IMR-90 (cell line): ENCODE data around the gene EPM2AIP1. TPM values are rescaled to one million over a fixed set of nuclear protein-coding genes. Genes with fewer than 3 reads are reported as not detected.

Source experiments
- ATAC-seq: fragments of 200-7000 bp; cut with Tn5 transposase; 2 replicates; pipeline ENCODE4 v1.9.1; 2020; ENCODE audit warnings: low read depth, mild to moderate bottlenecking, moderate library complexity
- BruUV-seq: library from RNA; stranded (reverse); fragments of 400-500 nt; replicated peaks from 2 replicates; lab custom pipeline; 2021; lab: Mats Ljungman, UMichigan
- CTCF ChIA-PET: fragments of 300-600 bp; formaldehyde crosslinking; extraction: SDS; loops from one replicate; lab custom pipeline; 2021; ENCODE audit warnings: antibody characterized with exemption; lab: Yijun Ruan, JAX
- POLR2A ChIA-PET: fragments of 300-600 bp; sonication (Branson Sonifier 250); formaldehyde crosslinking; loops from one replicate; lab custom pipeline; 2022; ENCODE audit warnings: antibody characterized with exemption; ENCODE audit not compliant: unreplicated experiment; lab: Charles Lee
- DNase-seq: peaks from one replicate; pipeline ENCODE4 v3.0.0; 2013
- H2AFZ ChIP-seq: replicated peaks from 2 replicates; pipeline ENCODE3; 2013; ENCODE audit warnings: low read length, mild to moderate bottlenecking; ENCODE audit not compliant: poor library complexity
- H2AK5ac ChIP-seq: 2 replicates; pipeline ENCODE4 v1.6.1; 2013; ENCODE audit warnings: low read depth, low read length, inconsistent platforms
- H2AK9ac ChIP-seq: replicated peaks from 2 replicates; pipeline ENCODE3; 2013; ENCODE audit warnings: mild to moderate bottlenecking, low read depth, low read length, moderate library complexity; ENCODE audit not compliant: poor library complexity
- H2BK120ac ChIP-seq: 2 replicates; pipeline ENCODE4 v1.6.1; 2013; ENCODE audit warnings: low read depth, low read length, inconsistent platforms
- H2BK15ac ChIP-seq: 3 replicates; pipeline ENCODE4 v1.6.1; 2013; ENCODE audit warnings: low read depth, low read length, inconsistent platforms
- H2BK20ac ChIP-seq: 2 replicates; pipeline ENCODE4 v1.6.1; 2013; ENCODE audit warnings: low read depth, mild to moderate bottlenecking, inconsistent platforms, low read length, moderate library complexity
- H2BK5ac ChIP-seq: 2 replicates; pipeline ENCODE4 v1.6.1; 2013; ENCODE audit warnings: mild to moderate bottlenecking, low read depth, low read length, inconsistent platforms; ENCODE audit not compliant: poor library complexity, severe bottlenecking
- H3K14ac ChIP-seq: replicated peaks from 2 replicates; pipeline ENCODE4 v1.6.1; 2013; ENCODE audit warnings: low read depth, low read length, inconsistent platforms
- H3K18ac ChIP-seq: 2 replicates; pipeline ENCODE4 v1.6.1; 2013; ENCODE audit warnings: low read depth, low read length, control low read depth
- H3K23ac ChIP-seq: 2 replicates; pipeline ENCODE4 v1.6.1; 2013; ENCODE audit warnings: low read depth, low read length, inconsistent platforms
- H3K27ac ChIP-seq: 2 replicates; pipeline ENCODE4 v1.5.1; 2013; ENCODE audit warnings: mild to moderate bottlenecking, control low read depth, low read length; ENCODE audit not compliant: insufficient read depth
- H3K27me3 ChIP-seq: 2 replicates; pipeline ENCODE4 v1.6.1; 2013; ENCODE audit warnings: low read length; ENCODE audit not compliant: control insufficient read depth, insufficient read depth
- H3K36me3 ChIP-seq: 2 replicates; pipeline ENCODE4 v1.6.1; 2013; ENCODE audit warnings: low read length, mixed read lengths; ENCODE audit not compliant: control insufficient read depth, insufficient read depth
- H3K4ac ChIP-seq: 2 replicates; pipeline ENCODE4 v1.6.1; 2013; ENCODE audit warnings: low read depth, low read length, inconsistent platforms
- H3K4me1 ChIP-seq: 2 replicates; pipeline ENCODE4 v1.6.1; 2013; ENCODE audit warnings: low read length, mixed read lengths; ENCODE audit not compliant: control insufficient read depth, insufficient read depth
- H3K4me2 ChIP-seq: 2 replicates; pipeline ENCODE4 v1.6.1; 2013; ENCODE audit warnings: low read depth, mild to moderate bottlenecking, control low read depth, low read length, moderate library complexity
- H3K4me3 ChIP-seq: 2 replicates; pipeline ENCODE4 v1.5.1; 2013; ENCODE audit warnings: low read depth, mild to moderate bottlenecking, control low read depth, low read length, moderate library complexity; ENCODE audit not compliant: insufficient read depth
- H3K56ac ChIP-seq: 2 replicates; pipeline ENCODE4 v1.6.1; 2013; ENCODE audit warnings: low read length, inconsistent platforms; ENCODE audit not compliant: insufficient read depth; ENCODE audit errors: extremely low read depth
- H3K79me1 ChIP-seq, 2 experiments: 2 replicates each; pipeline ENCODE4 v1.6.1; 2013; ENCODE audit warnings: low read length in 2 of 2, inconsistent platforms in 1 of 2, low read depth in 1 of 2
- H3K9ac ChIP-seq: 2 replicates; pipeline ENCODE4 v1.6.1; 2013; ENCODE audit warnings: low read depth, low read length, control low read depth
- H3K9me1 ChIP-seq: 2 replicates; pipeline ENCODE4 v1.6.1; 2013; ENCODE audit warnings: low read length, inconsistent platforms; ENCODE audit not compliant: insufficient read depth
- H3K9me3 ChIP-seq: 2 replicates; pipeline ENCODE4 v1.6.1; 2013; ENCODE audit warnings: low read length; ENCODE audit not compliant: control insufficient read depth, insufficient read depth
- H4K20me1 ChIP-seq: 2 replicates; pipeline ENCODE4 v1.6.1; 2013; ENCODE audit warnings: low read length, inconsistent platforms; ENCODE audit not compliant: insufficient read depth
- H4K5ac ChIP-seq: 2 replicates; pipeline ENCODE4 v1.6.1; 2013; ENCODE audit warnings: mild to moderate bottlenecking, low read depth, low read length, control low read depth
- H4K8ac ChIP-seq, 2 experiments: 2 replicates each; pipeline ENCODE4 v1.6.1; 2013; ENCODE audit warnings: low read depth in 2 of 2, low read length in 2 of 2, control low read depth in 1 of 2, inconsistent platforms in 1 of 2
- H4K91ac ChIP-seq: 2 replicates; pipeline ENCODE4 v1.6.1; 2013; ENCODE audit warnings: low read depth, low read length, inconsistent platforms; ENCODE audit not compliant: insufficient read depth
- CEBPB ChIP-seq: IDR thresholded peaks from 2 replicates; pipeline ENCODE4 v1.6.1; 2012; ENCODE audit warnings: low read depth, low read length, improper control_type of control experiment
- CHD1 ChIP-seq: IDR thresholded peaks from 2 replicates; pipeline ENCODE4 v1.6.1; 2012; ENCODE audit warnings: low read depth, low read length, improper control_type of control experiment
- CTCF ChIP-seq: conservative IDR thresholded peaks from 2 replicates; pipeline ENCODE4 v1.5.1; 2012; ENCODE audit warnings: mild to moderate bottlenecking, low read depth, low read length, improper control_type of control experiment
- FOS ChIP-seq: fragments of 150-350 bp; IDR thresholded peaks from 2 replicates; pipeline ENCODE4 v1.6.1; 2016; ENCODE audit warnings: low read depth, low read length
- NFE2L2 ChIP-seq: fragments of 150-350 bp; IDR thresholded peaks from 2 replicates; pipeline ENCODE4 v1.6.1; 2016; ENCODE audit warnings: low read depth, mild to moderate bottlenecking, low read length
- RCOR1 ChIP-seq: IDR thresholded peaks from 2 replicates; pipeline ENCODE4 v1.6.1; 2012; ENCODE audit warnings: mild to moderate bottlenecking, low read length, improper control_type of control experiment; ENCODE audit not compliant: insufficient replicate concordance
- SMC3 ChIP-seq: fragments of 150-350 bp; IDR thresholded peaks from 2 replicates; pipeline ENCODE4 v1.6.1; 2016; ENCODE audit warnings: low read depth, mild to moderate bottlenecking, antibody characterized with exemption, low read length, moderate library complexity
- WGBS, 2 experiments: methylation state at CpG; one replicate each; pipeline versions ENCODE4 v1.1.5 to v1.1.7; 2013; ENCODE audit warnings: missing lambda C conversion rate in 2 of 2; ENCODE audit not compliant: insufficient read length in 1 of 2; ENCODE audit errors: extremely low coverage in 2 of 2; 5-methylcytosine and 5-hydroxymethylcytosine counted together
- dilution Hi-C: fragments of 300-500 bp; cut with HindIII; formaldehyde crosslinking; loops from one replicate; pipeline ENCODE4 v1.14.3; 2018; ENCODE audit warnings: low sequenced_read_pairs; ENCODE audit not compliant: unreplicated experiment
- in situ Hi-C: fragments of 300-500 bp; cut with MboI; formaldehyde crosslinking; loops from 3 replicates; pipeline ENCODE4 v1.14.3; 2019; ENCODE audit warnings: low sequenced_read_pairs, inconsistent platforms, mixed read lengths
- intact Hi-C: fragments of 100-400 bp; cut with micrococcal nuclease; formaldehyde crosslinking; loops from 2 replicates; pipeline ENCODE4 v1.10.0; 2022
- polyA plus RNA-seq, 3 experiments: library from polyadenylated mRNA; depleted of rRNA; stranded (reverse); fragments of >200 nt; gene quantifications; 2 replicates each; pipeline ENCODE4 v1.2.3, GENCODE V29; 2012; ENCODE audit warnings: low replicate concordance in 1 of 3
- total RNA-seq: library from RNA; depleted of rRNA; stranded (reverse); fragments of >200 nt; gene quantifications from 2 replicates; pipeline ENCODE4 v1.2.3, GENCODE V29; 2012

EPM2AIP1 gene
- total and polyA plus RNA-seq, 2 of the 4 experiments (the other 2 are of a cell fraction), result 6.4 to 13.4 TPM

GRCh38 chr3:36944012-36944640 lies 48.8 kb downstream of the EPM2AIP1 start:
- Histone ChIP-seq H3K14ac (peak overlapping the region; percentile 53), H2BK15ac (peak overlapping the region; percentile 62; the same call in 1 of the 3 replicates), H3K9ac (peak overlapping the region; percentile 84), H3K4ac (peak overlapping the region; percentile 55), H3K27me3 (no peaks in the 10 kb centered on the region), H2BK120ac (peak overlapping the region; percentile 30; the same call in 1 of the 2 replicates), H4K91ac (peak overlapping the region; percentile 72), H2AK5ac (no peak overlapping the region), H4K20me1 (no peaks in the 10 kb centered on the region), H3K36me3 (no peaks in the 10 kb centered on the region), H3K4me1 (peaks cover 8% of the 10 kb centered on the region), H2AK9ac (peak overlapping the region; percentile 56), H3K56ac (peak overlapping the region; percentile 22; the same call in 1 of the 2 replicates), H2BK5ac (no peak overlapping the region), H3K27ac (peak overlapping the region; percentile 73), H2AFZ (peak overlapping the region; percentile 97), H4K5ac (peak overlapping the region; percentile 21; the same call in 1 of the 2 replicates), H3K23ac (peak overlapping the region; percentile 74), H3K18ac (peak overlapping the region; percentile 37; the same call in 1 of the 2 replicates), H3K9me3 (peaks cover 3% of the 10 kb centered on the region; the same call in 1 of the 2 replicates), H3K79me1 (peaks cover 8 to 28% of the 10 kb centered on the region in 2 experiments; a peak in 2 of 4 replicates), H3K4me2 (peak overlapping the region; percentile 79), H2BK20ac (no peak overlapping the region), H4K8ac (peak overlapping the region; percentile 65 to 86), H3K9me1 (peaks cover 6% of the 10 kb centered on the region; the same call in 1 of the 2 replicates), H3K4me3 (peak overlapping the region; percentile 41)
- POLR2A ChIA-PET, result interaction anchor here (0.6 to 1.2 kb wide), 2 partner anchors 8 to 210 kb away, joined by 3 to 4 read pairs; no protein-coding TSS in a partner anchor
- intact Hi-C loops, result no loop called here
- DNase-seq, result peak; percentile 59
- no peak for TF ChIP-seq SMC3
- TF ChIP-seq CTCF, result peak; percentile 13; the same call in 1 of the 2 replicates
- no peak for TF ChIP-seq CEBPB
- no peak for TF ChIP-seq NFE2L2
- TF ChIP-seq RCOR1, result no peak
- TF ChIP-seq CHD1, result no peak
- TF ChIP-seq FOS, result no peak
- CTCF ChIA-PET, result interaction anchor here (0.7 to 3.4 kb wide), 3 partner anchors 14 to 129 kb away, joined by 3 to 15 read pairs (median 4); no protein-coding TSS in a partner anchor
- WGBS, 2 experiments, result 0% methylated on average over 25 of the region's 56 CpGs; no CpG with 5 or more reads in 1 of the 2 experiments
- no TSS peak for BruUV-seq
- dilution Hi-C loops, result no loop called here
- ATAC-seq, result peak; percentile 78
- in situ Hi-C loops, result no loop called here
